Measurements from ENCODE around the gene CBX3.

CBX3 gene

GRCh38 chr7:26156451-26157420, 44.8 kb upstream of the CBX3 start:
- Histone ChIP-seq H3K36me3 (ENCODE audit: insufficient read depth, low read length) (no peaks in the 10 kb centered on the region), H3K4me1 (ENCODE audit: insufficient read depth, low read length) (peaks cover 23% of the 10 kb centered on the region), H3K4me3 (ENCODE audit: low read depth in 1 of 2, low read length in 2 of 2) (peak overlapping the region in 1 of 2 experiments; percentile 17; a peak in 1 of 4 replicates), H4K20me1 (ENCODE audit: insufficient read depth, low read length) (no peaks in the 10 kb centered on the region), H3K79me2 (ENCODE audit: insufficient read depth, low read length) (no peaks in the 10 kb centered on the region), H3K9me3 (ENCODE audit: insufficient read depth, low read length, severe bottlenecking) (no peaks in the 10 kb centered on the region), H3K27ac (ENCODE audit: low read length) (peak overlapping the region; percentile 49), H2AFZ (ENCODE audit: low read depth, low read length) (no peak overlapping the region), H3K4me2 (ENCODE audit: insufficient read depth, low read length) (peak overlapping the region; percentile 51), H3K27me3 (ENCODE audit: insufficient read depth, low read length, poor library complexity) (no peaks in the 10 kb centered on the region), H3K9ac (ENCODE audit: low read depth, low read length) (peak overlapping the region; percentile 13; the same call in 1 of the 2 replicates)
- TF ChIP-seq CTCF (IDR thresholded peaks at IDR 0.05; ENCODE audit: borderline replicate concordance, extremely low read depth, low read length, poor library complexity, severe bottlenecking) (no peak), EZH2 (IDR thresholded peaks at IDR 0.05; ENCODE audit: borderline replicate concordance, low read depth, low read length, severe bottlenecking) (no peak)
- peak; percentile 59 for DNase-seq
- ATAC-seq (ENCODE audit: insufficient read depth, low read depth) = peak; percentile 88

GRCh38 chr7:26157520-26158105, 43.9 kb upstream of the CBX3 start:
- no peaks in the 10 kb centered on the region for H4K20me1 ChIP-seq (ENCODE audit: insufficient read depth, low read length)
- H3K4me3 ChIP-seq (ENCODE audit: low read depth in 1 of 2, low read length in 2 of 2) = no peak overlapping the region
- no peak for ATAC-seq (ENCODE audit: insufficient read depth, low read depth)
- DNase-seq = no peak
- no peaks in the 10 kb centered on the region for H3K79me2 ChIP-seq (ENCODE audit: insufficient read depth, low read length)
- no peaks in the 10 kb centered on the region for H3K9me3 ChIP-seq (ENCODE audit: insufficient read depth, low read length, severe bottlenecking)
- H3K4me1 ChIP-seq (ENCODE audit: insufficient read depth, low read length) = peaks cover 23% of the 10 kb centered on the region
- no peaks in the 10 kb centered on the region for H3K36me3 ChIP-seq (ENCODE audit: insufficient read depth, low read length)
- H3K4me2 ChIP-seq (ENCODE audit: insufficient read depth, low read length) = no peak overlapping the region
- no peaks in the 10 kb centered on the region for H3K27me3 ChIP-seq (ENCODE audit: insufficient read depth, low read length, poor library complexity)
- H3K9ac ChIP-seq (ENCODE audit: low read depth, low read length) = no peak overlapping the region
- H3K27ac ChIP-seq (ENCODE audit: low read length) = no peak overlapping the region
- H2AFZ ChIP-seq (ENCODE audit: low read depth, low read length) = no peak overlapping the region
- TF ChIP-seq EZH2 (IDR thresholded peaks at IDR 0.05; ENCODE audit: borderline replicate concordance, low read depth, low read length, severe bottlenecking) = no peak
- no peak for TF ChIP-seq CTCF (IDR thresholded peaks at IDR 0.05; ENCODE audit: borderline replicate concordance, extremely low read depth, low read length, poor library complexity, severe bottlenecking)

GRCh38 chr7:26159243-26159642, 42.3 kb upstream of the CBX3 start:
- DNase-seq = no peak
- H3K36me3 ChIP-seq (ENCODE audit: insufficient read depth, low read length) = no peaks in the 10 kb centered on the region
- TF ChIP-seq EZH2 (IDR thresholded peaks at IDR 0.05; ENCODE audit: borderline replicate concordance, low read depth, low read length, severe bottlenecking) = no peak
- no peak for TF ChIP-seq CTCF (IDR thresholded peaks at IDR 0.05; ENCODE audit: borderline replicate concordance, extremely low read depth, low read length, poor library complexity, severe bottlenecking)
- H3K4me3 ChIP-seq (ENCODE audit: low read depth in 1 of 2, low read length in 2 of 2) = no peak overlapping the region
- no peaks in the 10 kb centered on the region for H3K79me2 ChIP-seq (ENCODE audit: insufficient read depth, low read length)
- H3K9ac ChIP-seq (ENCODE audit: low read depth, low read length) = no peak overlapping the region
- no peaks in the 10 kb centered on the region for H3K27me3 ChIP-seq (ENCODE audit: insufficient read depth, low read length, poor library complexity)
- H3K4me1 ChIP-seq (ENCODE audit: insufficient read depth, low read length) = peaks cover 23% of the 10 kb centered on the region
- no peak overlapping the region for H3K27ac ChIP-seq (ENCODE audit: low read length)
- H4K20me1 ChIP-seq (ENCODE audit: insufficient read depth, low read length) = no peaks in the 10 kb centered on the region
- no peak overlapping the region for H2AFZ ChIP-seq (ENCODE audit: low read depth, low read length)
- ATAC-seq (ENCODE audit: insufficient read depth, low read depth) = no peak
- H3K4me2 ChIP-seq (ENCODE audit: insufficient read depth, low read length) = no peak overlapping the region
- H3K9me3 ChIP-seq (ENCODE audit: insufficient read depth, low read length, severe bottlenecking) = no peaks in the 10 kb centered on the region

Measured in DND-41 (cell line).